Lower leg skin (tissue), 4 donors: ENCODE data around the gene HBG1. TPM values are rescaled to one million over a fixed set of nuclear protein-coding genes. Genes with fewer than 3 reads are reported as not detected.

ENCODE experiments used
- DNase-seq, 2 donors: peaks; one replicate each; pipeline ENCODE4 v3.0.0-alpha.2; 2019; ENCODE audit warnings: low spot score in 2 of 2
- H3K4me3 ChIP-seq: fragments of 200-600 bp; sonication (generic); 2 replicates; pipeline ENCODE4 v1.5.1; 2017; ENCODE audit warnings: mild to moderate bottlenecking, low read depth; ENCODE audit not compliant: poor library complexity, severe bottlenecking
- CTCF ChIP-seq, 3 donors: fragments of 450-650 bp; IDR thresholded peaks; one replicate each; pipeline ENCODE4 v1.5.1; 2016; ENCODE audit warnings: antibody characterized with exemption in 3 of 3, mild to moderate bottlenecking in 3 of 3, moderate library complexity in 2 of 3
- POLR2A ChIP-seq, 2 donors: fragments of 450-650 bp; IDR thresholded peaks; one replicate each; pipeline ENCODE4 v1.6.1; 2016 to 2017; ENCODE audit warnings: antibody characterized with exemption in 2 of 2, mild to moderate bottlenecking in 1 of 2, moderate library complexity in 1 of 2
- WGBS, 2 donors: methylation state at CpG; one replicate each; pipeline ENCODE4 v1.1.5; 2018; 5-methylcytosine and 5-hydroxymethylcytosine counted together
- intact Hi-C: fragments of 100-400 bp; cut with DNase I; formaldehyde crosslinking; loops from one replicate; pipeline ENCODE4 v1.15.0; 2023; ENCODE audit warnings: low total_unique reads
- total RNA-seq, 4 donors: library from RNA; depleted of rRNA; stranded (reverse); fragments of >200 nt; gene quantifications; one replicate each; pipeline ENCODE4 v1.1.0, GENCODE V29; 2016

HBG1 gene
- total RNA-seq, 4 donors from 2014 or later, result not detected

GRCh38 chr11:5281596-5281995, 31.9 kb upstream of the HBG1 start:
- intact Hi-C loops, result no loop called here
- no peak for TF ChIP-seq CTCF (IDR thresholded peaks at IDR 0.05)
- TF ChIP-seq POLR2A (IDR thresholded peaks at IDR 0.05), result no peak
- no peak overlapping the region for H3K4me3 ChIP-seq
- DNase-seq, result no peak

GRCh38 chr11:5280582-5281102, 31.0 kb upstream of the HBG1 start:
- TF ChIP-seq POLR2A (IDR thresholded peaks at IDR 0.05), result no peak
- no peak for TF ChIP-seq CTCF (IDR thresholded peaks at IDR 0.05)
- no peak overlapping the region for H3K4me3 ChIP-seq
- peak in 1 of 2 donors; percentile 51 for DNase-seq
- WGBS, 2 donors, result 44 to 49% methylated on average over 3 of the region's 3 CpGs
- intact Hi-C loops, result no loop called here

GRCh38 chr11:5279471-5280090, 29.9 kb upstream of the HBG1 start:
- no peak for TF ChIP-seq CTCF (IDR thresholded peaks at IDR 0.05)
- TF ChIP-seq POLR2A (IDR thresholded peaks at IDR 0.05), result no peak
- WGBS, 2 donors, result 87% methylated on average over 4 of the region's 4 CpGs
- DNase-seq, result no peak
- intact Hi-C loops, result no loop called here
- H3K4me3 ChIP-seq, result no peak overlapping the region

GRCh38 chr11:5277807-5278382, 28.2 kb upstream of the HBG1 start:
- intact Hi-C loops, result no loop called here
- TF ChIP-seq CTCF (IDR thresholded peaks at IDR 0.05), result no peak
- no peak for TF ChIP-seq POLR2A (IDR thresholded peaks at IDR 0.05)
- 64 to 83% methylated on average over 1 of the region's 1 CpG for WGBS, 2 donors
- no peak overlapping the region for H3K4me3 ChIP-seq
- no peak for DNase-seq

DNA sequence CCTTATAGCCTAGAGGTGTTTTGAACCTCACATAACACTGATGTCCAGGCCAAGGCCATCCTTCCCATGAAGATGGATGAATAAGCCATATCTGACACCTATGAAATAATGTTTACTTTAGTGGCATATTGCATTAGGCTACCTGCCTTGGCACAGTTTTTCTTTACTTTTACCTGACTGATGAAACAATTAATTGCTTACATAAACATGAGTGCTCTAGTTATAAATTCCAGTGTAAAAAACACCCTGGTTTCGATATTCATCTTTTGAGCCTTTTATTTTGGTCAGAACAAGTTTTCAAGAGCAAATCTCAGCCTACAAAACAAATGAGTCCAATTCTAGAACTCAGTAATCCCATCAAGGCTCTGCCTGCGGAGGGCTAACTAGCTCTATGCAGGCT, 27.0 kb upstream of the HBG1 start:
- WGBS, 2 donors, result 78 to 84% methylated on average over 2 of the region's 2 CpGs
- H3K4me3 ChIP-seq, result no peak overlapping the region
- TF ChIP-seq POLR2A (IDR thresholded peaks at IDR 0.05) (no peak), CTCF (IDR thresholded peaks at IDR 0.05) (no peak)
- intact Hi-C loops, result no loop called here
- DNase-seq, result no peak
